Measurements from ENCODE around the gene PHF20.
A peak's percentile ranks its signal among the peaks of the same experiment; 100 is the strongest.

The PHF20 gene

DNA sequence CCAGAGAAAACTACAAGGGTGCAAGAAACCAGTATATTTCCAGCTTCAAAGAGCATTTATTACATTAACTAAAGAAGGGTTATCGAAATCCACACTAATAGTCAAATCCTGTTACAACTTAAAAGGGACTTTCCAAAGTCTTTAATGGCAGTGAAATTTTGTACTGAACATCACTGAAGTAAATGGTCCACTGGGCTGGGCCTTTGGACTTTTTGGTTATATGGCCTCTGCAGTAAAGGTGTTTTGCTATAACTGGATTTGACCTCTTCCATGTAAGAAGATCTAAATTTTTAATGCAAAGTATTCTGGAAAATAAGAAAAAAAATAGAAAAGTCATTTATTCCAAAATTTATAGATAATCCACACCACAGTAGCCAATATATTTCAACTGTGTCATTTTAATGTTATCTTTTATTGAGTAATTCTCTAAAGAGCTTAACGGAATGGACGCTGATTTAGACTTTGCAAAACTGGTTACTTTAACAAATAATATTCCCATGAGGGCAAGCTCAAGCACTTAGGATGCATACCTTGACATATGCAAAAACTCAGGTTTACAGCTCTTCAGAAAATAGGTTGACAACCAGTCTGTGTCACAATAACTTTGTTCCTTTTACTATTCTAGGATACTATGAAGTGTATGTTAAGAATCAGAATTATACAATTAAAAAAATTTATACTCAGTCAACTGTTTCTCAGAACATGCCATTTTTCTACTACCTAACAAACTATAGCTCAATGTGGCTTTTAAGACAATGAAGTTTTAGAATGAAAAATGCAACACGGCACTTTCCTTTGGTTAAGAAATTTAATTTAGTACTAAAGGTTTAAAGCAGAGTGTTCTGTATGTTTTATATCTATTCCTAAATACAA is 36.8 kb upstream of the PHF20 start:
- no peak overlapping the region for H3K4me3 ChIP-seq (replicated peaks in 1 of 2; ENCODE audit: low read depth in 2 of 2, low read length in 2 of 2)
- TF ChIP-seq, protein P1, sequence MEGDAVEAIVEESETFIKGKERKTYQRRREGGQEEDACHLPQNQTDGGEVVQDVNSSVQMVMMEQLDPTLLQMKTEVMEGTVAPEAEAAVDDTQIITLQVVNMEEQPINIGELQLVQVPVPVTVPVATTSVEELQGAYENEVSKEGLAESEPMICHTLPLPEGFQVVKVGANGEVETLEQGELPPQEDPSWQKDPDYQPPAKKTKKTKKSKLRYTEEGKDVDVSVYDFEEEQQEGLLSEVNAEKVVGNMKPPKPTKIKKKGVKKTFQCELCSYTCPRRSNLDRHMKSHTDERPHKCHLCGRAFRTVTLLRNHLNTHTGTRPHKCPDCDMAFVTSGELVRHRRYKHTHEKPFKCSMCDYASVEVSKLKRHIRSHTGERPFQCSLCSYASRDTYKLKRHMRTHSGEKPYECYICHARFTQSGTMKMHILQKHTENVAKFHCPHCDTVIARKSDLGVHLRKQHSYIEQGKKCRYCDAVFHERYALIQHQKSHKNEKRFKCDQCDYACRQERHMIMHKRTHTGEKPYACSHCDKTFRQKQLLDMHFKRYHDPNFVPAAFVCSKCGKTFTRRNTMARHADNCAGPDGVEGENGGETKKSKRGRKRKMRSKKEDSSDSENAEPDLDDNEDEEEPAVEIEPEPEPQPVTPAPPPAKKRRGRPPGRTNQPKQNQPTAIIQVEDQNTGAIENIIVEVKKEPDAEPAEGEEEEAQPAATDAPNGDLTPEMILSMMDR (IDR thresholded peaks at IDR 0.05; ENCODE audit: low read depth, low read length), result no peak
- no peak for DNase-seq (ENCODE audit: low read depth in 2 of 2)

DNA sequence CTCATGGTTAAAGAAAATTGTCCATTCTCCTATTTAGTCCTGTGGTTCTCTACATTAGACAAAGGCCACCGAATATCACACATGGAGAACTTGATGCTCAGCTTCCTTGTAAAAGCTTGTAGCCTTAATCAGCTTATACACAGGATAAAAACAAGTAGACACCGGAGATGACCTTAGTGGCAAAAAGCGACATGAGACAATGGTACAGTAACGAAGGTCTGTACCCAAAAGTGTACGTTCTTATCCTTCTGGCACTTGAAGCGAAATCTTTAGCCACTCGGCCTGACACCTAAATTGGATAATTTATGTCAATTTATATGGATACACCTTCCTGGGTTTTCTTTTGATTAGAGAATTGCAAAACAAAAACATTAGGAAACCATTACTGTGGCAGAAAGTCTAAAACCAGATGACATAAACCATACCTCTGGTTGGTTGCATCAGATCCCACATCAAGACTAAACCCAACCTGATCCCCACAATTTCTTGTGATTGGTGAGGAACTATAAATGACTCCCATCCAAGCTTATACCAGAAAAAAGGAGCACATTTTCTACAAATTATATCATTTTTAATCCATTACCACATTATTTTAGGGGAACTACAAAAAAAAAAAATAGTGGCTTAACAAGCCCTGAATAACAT is 35.9 kb upstream of the PHF20 start:
- no peak overlapping the region for H3K4me3 ChIP-seq (replicated peaks in 1 of 2; ENCODE audit: low read depth in 2 of 2, low read length in 2 of 2)
- TF ChIP-seq, protein P1 (IDR thresholded peaks at IDR 0.05; ENCODE audit: low read depth, low read length), result no peak

DNA sequence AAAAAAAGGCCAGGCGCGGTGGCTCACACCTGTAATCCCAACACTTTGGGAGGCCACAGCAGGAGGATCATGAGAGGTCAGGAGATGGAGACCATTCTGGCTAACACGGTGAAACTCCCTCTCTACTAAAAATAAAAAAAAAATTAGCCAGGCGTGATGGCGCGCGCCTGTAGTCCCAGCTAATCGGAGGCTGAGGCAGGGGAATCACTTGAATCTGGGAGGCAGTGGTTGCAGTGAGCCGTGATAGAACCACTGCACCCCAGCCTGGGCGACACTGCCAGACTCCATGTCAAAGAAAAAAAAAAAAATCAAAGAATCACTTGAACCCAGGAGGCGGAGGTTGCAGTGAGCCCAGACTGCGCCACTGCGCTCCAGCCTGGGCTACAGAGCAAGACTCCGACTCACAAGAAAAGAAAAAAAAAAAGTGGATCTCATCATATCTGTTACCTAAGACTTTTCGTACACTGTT is 33.9 kb upstream of the PHF20 start:
- no peak overlapping the region for H3K4me3 ChIP-seq (replicated peaks in 1 of 2; ENCODE audit: low read depth in 2 of 2, low read length in 2 of 2)
- TF ChIP-seq, protein P1 (IDR thresholded peaks at IDR 0.05; ENCODE audit: low read depth, low read length), result no peak
- DNase-seq (ENCODE audit: low read depth in 2 of 2), result no peak

More for the DNA sequence above, 35.9 kb upstream of the PHF20 start:
- peak in 1 of 2 donors; percentile 40 for DNase-seq (ENCODE audit: low read depth in 2 of 2)

DNA sequence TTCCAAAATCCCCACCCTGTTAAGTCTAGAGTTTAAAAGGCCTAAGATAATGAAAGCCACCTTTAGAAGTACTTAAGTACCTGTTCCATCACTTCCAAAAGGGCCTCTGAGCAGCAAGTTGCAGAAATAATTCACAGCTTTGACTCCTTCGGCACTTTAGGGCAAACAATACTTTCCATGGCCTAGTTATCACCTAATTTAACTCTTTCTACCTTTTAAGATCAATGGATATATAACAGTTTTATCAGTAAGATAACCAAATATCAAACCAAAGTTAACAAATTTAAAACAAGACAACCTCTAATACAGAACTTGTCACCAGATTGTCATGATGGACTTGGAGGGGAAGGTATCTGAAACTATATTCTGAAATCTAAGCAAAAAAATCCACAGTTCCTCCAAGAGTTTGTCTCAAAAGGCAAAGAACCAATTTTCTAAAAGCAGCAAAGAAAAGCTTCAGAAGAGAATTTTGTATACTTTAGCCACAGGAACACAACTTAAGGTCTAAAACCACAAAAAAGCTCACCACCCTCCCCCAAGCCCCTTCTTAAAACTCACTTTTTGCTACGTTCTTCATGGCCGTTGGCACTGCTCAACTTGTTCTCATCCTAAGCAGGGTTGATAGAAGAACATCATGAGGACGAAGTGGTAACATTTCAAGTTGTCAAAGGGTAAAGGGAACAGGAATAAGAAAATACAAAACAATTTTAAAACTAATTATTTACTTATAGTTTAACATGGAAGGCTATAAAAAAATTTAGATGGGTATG is 33.2 kb upstream of the PHF20 start:
- no peak for DNase-seq (ENCODE audit: low read depth in 2 of 2)
- TF ChIP-seq, protein P1 (IDR thresholded peaks at IDR 0.05; ENCODE audit: low read depth, low read length), result no peak
- peak overlapping the region in 1 of 2 donors; percentile 6 for H3K4me3 ChIP-seq (replicated peaks in 1 of 2; ENCODE audit: low read depth in 2 of 2, low read length in 2 of 2)

DNA sequence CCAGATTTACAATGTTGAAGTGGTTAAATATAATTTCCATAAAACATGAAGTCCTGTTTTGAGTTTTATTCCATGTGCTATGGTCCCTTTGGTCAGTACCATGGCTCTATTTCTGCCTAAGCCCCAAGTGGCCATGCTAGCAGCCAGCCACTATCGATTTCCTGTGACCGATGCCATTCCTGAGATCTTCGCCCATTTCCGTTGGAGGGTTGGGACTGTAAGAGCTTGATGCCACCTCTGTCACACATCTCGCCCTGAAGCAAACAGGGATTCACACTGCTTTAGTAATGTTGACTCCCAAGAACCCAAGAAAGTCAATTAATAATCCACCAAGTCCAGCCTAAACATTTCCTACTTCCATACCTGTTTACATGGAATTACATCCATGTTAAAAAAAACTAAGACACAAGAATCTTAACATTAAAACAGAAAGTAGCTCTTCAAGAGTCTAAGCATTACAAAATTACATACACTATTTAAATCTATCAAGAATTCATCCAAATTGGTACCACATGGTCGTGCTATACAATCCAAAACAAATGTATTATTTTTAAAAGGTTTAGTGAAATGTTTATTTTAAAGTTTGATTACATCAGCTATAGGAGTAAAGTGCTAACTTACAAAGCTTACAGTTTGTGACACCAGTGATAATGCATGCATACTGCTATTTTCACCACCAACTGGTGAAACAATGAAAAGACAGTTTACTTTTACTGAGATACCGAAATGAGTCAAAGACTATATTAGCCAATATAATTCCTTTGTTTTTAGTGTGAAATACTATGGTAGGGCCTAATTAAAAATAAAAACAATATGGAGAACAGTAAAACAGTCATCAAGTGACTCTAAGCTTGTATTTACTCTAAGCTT is 32.3 kb upstream of the PHF20 start:
- TF ChIP-seq, protein P1 (IDR thresholded peaks at IDR 0.05; ENCODE audit: low read depth, low read length), result peak; percentile 37
- peak overlapping the region; percentile 13 to 86 for H3K4me3 ChIP-seq (replicated peaks in 1 of 2; ENCODE audit: low read depth in 2 of 2, low read length in 2 of 2)
- DNase-seq (ENCODE audit: low read depth in 2 of 2), result peak; percentile 53 to 69
